Retinal pigment epithelial cell (primary cell): ENCODE results near the gene DCN.
"Not testable (repeated sequence)": the region's sequence is repeated elsewhere in the genome, so short reads cannot be mapped to it uniquely, and the experiment has no call there.

Source experiments
- DNase-seq: peaks from one replicate; pipeline ENCODE4 v3.0.0-alpha.2; 2010; ENCODE audit warnings: low read depth
- H3K4me3 ChIP-seq: 2 replicates; pipeline ENCODE4 v1.5.1; 2011; ENCODE audit warnings: mild to moderate bottlenecking, low read length, control low read depth, moderate library complexity
- TF ChIP-seq, protein P1 (sequence below): conservative IDR thresholded peaks from 2 replicates; pipeline ENCODE4 v1.5.1; 2011; ENCODE audit warnings: low read depth, low read length, control low read depth, inconsistent platforms

DCN gene

DNA sequence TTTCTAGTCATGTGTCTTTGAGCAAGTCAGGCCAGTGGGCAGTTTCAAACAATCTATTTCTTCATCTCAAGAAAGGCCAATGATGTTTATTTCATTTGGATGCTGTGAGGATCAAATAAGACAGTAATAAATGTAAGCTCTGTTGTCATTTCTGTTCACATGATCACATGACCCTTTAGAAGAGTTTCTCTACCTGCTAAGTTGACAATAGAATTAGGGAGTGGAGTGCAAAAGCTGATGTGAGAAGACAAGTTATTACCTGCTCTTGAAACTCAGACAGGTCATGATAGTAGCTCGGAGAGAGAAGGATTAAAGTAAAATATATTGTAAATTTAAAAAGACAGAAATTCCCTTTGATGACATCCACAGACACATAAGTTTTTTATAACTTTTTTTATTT, 37.3 kb upstream of the DCN start:
- TF ChIP-seq, protein P1, sequence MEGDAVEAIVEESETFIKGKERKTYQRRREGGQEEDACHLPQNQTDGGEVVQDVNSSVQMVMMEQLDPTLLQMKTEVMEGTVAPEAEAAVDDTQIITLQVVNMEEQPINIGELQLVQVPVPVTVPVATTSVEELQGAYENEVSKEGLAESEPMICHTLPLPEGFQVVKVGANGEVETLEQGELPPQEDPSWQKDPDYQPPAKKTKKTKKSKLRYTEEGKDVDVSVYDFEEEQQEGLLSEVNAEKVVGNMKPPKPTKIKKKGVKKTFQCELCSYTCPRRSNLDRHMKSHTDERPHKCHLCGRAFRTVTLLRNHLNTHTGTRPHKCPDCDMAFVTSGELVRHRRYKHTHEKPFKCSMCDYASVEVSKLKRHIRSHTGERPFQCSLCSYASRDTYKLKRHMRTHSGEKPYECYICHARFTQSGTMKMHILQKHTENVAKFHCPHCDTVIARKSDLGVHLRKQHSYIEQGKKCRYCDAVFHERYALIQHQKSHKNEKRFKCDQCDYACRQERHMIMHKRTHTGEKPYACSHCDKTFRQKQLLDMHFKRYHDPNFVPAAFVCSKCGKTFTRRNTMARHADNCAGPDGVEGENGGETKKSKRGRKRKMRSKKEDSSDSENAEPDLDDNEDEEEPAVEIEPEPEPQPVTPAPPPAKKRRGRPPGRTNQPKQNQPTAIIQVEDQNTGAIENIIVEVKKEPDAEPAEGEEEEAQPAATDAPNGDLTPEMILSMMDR, result no peak
- DNase-seq, result no peak
- H3K4me3 ChIP-seq, result no peak overlapping the region

DNA sequence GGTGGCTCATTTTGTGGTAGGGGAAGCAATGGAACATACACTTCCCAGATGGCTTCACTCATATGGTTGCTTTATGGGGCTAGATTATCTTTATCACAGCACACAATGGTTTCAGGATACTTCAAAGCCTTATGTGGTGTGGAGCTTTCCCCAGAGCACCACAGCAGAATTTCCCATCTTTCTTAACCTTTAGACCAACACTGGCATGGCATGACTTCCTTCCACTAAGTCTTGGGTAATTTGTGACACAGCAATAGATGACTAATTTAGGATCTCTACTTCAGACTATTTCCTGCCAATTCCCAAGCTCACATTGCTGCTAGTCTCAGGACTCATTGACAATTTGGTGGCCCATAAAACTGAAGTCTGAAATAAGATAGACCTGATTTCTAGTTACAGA, 36.9 kb upstream of the DCN start:
- no peak for DNase-seq
- TF ChIP-seq, protein P1, result no peak
- no peak overlapping the region for H3K4me3 ChIP-seq

DNA sequence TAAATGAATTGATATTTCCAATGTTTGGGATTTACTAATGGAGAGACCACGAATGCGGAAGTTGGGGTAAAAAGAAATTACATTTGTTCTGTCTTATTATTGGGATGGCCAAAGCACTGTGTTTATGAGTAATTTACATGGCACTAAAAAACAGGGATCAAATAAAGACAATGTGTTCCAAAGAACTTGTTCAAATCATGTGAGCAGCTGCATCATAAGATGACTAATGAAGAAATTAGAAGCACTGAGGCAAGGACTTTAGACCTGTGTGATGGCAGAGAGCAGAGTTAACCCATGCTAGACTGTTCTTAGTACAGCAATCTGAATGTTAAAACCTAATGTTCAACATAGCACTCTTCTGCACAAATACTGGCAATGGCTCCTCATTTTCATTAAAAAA, 34.3 kb upstream of the DCN start:
- H3K4me3 ChIP-seq, result no peak overlapping the region
- no peak for DNase-seq
- TF ChIP-seq, protein P1, result no peak

DNA sequence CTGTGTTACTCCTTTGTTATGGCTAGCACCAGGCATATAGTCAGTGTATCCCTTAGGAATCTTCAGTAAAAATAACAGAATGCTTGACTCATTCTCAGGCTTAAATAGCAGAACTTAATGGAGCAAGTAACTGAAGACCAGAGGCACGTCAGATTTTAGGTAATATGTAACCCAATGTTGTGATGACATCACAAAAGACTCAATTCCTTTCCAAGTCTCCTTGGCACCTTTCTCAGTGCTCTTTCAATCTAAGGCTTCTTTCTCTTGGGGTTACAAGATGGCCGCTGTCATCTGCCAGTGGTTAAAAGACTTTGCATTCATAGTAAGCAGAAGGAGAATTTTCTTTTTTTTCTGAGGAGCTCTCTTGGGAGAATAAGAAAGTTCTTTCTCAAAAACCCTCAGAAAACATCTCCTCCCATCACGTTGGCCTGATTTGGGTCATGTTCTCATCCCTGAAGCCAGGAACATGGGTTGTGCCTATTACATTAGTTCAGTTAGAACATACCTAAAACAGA, 33.4 kb upstream of the DCN start:
- TF ChIP-seq, protein P1, result no peak
- DNase-seq, result no peak
- no peak overlapping the region for H3K4me3 ChIP-seq

DNA sequence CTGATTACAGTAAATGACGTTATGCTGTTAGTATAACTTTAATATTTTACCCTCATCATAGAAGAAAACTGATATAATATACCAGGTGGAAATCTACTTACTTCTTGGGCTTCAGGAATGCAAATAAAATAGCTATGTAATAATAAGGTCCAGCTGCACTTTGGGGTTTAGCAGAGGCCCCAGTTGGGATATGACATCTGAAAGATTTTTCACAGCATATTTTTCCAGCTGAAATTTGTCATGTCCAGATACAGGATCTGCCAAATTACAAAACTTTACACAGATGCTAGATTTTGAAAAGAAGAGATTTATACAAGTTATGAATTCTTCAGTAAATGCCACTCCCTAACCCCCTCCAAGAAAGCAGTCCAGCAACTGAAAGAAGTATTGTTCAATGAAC, 29.2 kb upstream of the DCN start:
- no peak for DNase-seq
- no peak overlapping the region for H3K4me3 ChIP-seq
- TF ChIP-seq, protein P1, result no peak

DNA sequence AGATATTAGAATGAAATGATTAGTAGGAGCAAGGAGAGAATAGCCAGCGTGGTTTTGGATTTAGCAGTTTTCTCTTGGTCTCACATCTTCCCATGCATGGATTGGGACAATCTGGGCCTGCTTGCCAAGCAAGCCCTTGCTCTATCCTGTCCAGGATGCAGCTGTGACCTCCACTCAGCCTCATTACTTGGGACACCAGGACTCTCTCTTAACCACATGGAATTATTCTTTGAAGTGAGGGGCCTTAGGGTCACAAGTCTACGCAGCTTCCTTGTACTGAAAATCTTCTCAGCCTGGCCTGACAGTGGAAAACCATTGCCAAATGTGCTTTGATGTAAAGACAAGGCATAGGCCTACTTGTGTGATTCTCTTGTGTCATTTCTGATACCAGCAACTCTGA, 28.0 kb upstream of the DCN start:
- DNase-seq, result no peak
- TF ChIP-seq, protein P1, result no peak
- H3K4me3 ChIP-seq, result no peak overlapping the region

DNA sequence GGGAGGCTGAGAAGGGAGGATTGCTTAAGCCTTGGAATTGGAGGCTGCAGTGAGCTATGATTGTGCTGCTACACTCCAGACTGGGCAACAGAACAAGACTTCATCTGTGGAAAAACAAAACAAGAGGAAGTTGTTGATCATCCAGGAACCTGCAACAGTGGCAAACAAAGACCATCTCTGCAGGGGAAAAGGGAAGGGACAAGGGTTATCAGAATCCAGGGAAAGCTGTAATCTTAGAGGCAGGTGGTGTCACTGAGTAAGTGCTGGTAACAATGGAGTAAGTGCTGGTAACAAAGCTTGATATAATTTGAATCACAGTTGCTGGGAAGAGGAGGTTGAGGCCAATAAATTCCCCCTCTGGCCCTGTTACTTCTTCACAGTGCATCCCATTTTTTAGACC, 27.5 kb upstream of the DCN start:
- H3K4me3 ChIP-seq, result no peak overlapping the region
- TF ChIP-seq, protein P1, result no peak
- no peak for DNase-seq

DNA sequence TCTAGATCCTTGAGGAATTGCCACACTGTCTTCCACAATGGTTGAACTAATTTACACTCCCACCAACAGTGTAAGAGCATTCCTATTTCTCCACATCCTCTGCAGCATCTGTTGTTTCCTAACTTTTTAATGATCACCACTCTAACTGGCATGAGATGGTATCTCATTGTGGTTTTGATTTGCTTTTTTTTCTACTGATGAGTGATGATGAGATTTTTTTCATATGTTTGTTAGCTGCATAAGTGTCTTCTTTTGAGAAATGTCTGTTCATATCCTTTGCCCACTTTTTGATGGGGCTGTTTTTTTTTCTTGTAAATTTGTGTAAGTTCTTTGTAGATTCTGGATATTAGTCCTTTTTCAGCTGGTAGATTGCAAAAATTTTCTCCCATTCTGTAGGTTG, 24.7 kb upstream of the DCN start:
- H3K4me3 ChIP-seq, DNase-seq: not testable (repeated sequence)
